ENCODE results near the gene FARP1. TPM values are rescaled to one million over a fixed set of nuclear protein-coding genes. Genes with fewer than 3 reads are reported as not detected.

FARP1 gene
- total RNA-seq, 4 donors from 2014 or later, result 1.5 to 10.3 (median 6.4) TPM

DNA sequence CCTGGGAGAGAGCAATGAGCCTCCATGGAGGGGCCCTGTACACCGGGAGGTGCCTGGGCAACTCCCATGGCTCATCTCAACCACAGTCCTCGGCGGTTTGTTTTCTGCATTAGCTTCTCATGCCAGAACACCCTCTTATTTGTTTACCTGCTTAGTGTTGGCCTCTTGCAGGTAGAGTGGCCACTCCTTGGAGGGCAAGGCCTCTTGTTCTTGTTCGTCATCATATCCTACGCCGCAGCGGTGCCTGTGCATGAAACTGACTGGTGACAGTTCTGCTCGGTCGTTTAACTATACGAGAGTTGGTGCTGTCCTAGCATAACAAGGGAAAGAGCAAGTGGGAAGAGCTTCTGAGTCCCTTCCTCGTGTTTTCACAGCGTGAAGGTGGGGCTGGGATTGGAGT, 74.7 kb downstream of the FARP1 start:
- WGBS, 2 donors, result 88 to 94% methylated on average over 12 of the region's 12 CpGs
- TF ChIP-seq, protein P1, sequence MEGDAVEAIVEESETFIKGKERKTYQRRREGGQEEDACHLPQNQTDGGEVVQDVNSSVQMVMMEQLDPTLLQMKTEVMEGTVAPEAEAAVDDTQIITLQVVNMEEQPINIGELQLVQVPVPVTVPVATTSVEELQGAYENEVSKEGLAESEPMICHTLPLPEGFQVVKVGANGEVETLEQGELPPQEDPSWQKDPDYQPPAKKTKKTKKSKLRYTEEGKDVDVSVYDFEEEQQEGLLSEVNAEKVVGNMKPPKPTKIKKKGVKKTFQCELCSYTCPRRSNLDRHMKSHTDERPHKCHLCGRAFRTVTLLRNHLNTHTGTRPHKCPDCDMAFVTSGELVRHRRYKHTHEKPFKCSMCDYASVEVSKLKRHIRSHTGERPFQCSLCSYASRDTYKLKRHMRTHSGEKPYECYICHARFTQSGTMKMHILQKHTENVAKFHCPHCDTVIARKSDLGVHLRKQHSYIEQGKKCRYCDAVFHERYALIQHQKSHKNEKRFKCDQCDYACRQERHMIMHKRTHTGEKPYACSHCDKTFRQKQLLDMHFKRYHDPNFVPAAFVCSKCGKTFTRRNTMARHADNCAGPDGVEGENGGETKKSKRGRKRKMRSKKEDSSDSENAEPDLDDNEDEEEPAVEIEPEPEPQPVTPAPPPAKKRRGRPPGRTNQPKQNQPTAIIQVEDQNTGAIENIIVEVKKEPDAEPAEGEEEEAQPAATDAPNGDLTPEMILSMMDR (IDR thresholded peaks at IDR 0.05), result no peak
- no peak for TF ChIP-seq POLR2A (IDR thresholded peaks at IDR 0.05)
- Histone ChIP-seq H3K27me3 (no peaks in the 10 kb centered on the region), H3K36me3 (peaks cover 0 to 3% (median 0%) of the 10 kb centered on the region in 3 donors), H3K4me3 (no peak overlapping the region), H3K9me3 (no peaks in the 10 kb centered on the region), H3K27ac (no peak overlapping the region), H3K4me1 (peaks cover 8 to 31% (median 9%) of the 10 kb centered on the region in 3 donors)
- intact Hi-C loops (cut with DNase I), result no loop called here
- no peak for DNase-seq

DNA sequence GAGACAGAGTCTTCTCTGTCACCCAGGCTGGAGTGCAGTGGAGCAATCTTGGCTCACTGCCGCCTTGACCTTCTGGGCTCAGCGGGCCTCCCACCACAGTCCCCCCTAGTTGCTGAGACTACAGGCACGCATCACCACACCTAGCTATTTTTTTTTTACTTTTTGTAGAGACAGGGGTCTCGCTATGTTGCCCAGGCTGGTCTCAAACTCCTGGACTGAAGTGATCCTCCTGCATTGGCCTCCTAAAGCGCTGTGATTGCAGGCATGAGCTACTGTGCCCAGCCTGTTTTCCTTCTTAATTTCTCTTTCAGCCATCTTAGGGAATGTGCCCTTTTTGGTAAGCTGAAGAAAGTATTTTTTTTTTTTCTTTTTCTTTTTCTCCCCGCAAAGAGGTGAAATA, 76.8 kb downstream of the FARP1 start:
- no peak for DNase-seq
- Histone ChIP-seq H3K36me3 (no peaks in the 10 kb centered on the region), H3K4me3 (no peak overlapping the region), H3K4me1 (peaks cover 5 to 21% (median 5%) of the 10 kb centered on the region in 3 donors), H3K27me3 (no peaks in the 10 kb centered on the region), H3K9me3 (no peaks in the 10 kb centered on the region), H3K27ac (no peak overlapping the region)
- no peak for TF ChIP-seq POLR2A (IDR thresholded peaks at IDR 0.05)
- TF ChIP-seq, protein P1 (IDR thresholded peaks at IDR 0.05), result no peak
- WGBS, 2 donors, result 89 to 97% methylated on average over 6 of the region's 6 CpGs
- intact Hi-C loops (cut with DNase I), result no loop called here

DNA sequence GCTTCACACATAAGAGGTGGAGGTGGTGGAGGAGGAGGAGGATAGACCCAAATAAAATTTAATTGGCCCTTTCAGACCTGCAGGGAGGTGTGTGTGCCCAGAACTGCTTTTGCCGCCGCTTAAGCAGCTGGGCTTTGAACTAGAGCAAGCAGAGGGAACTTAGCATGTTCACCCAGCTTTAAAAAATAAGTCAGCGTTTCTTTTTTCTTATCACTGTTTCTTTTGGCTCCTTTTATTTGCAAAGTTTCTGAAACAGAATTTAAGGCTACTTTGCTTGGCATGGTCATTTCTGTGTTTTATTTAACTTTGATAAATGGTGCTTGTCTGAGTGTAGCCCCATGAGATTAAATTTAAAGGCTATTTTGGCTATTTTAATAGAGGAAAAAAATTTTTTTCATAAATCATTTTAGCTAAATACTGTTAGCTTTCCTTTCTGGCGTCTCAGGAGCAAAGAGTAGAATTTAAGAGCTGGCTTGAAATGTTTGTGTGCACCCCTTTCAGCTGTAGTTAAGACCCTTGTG, 77.4 kb downstream of the FARP1 start:
- TF ChIP-seq, protein P1 (IDR thresholded peaks at IDR 0.05), result no peak
- no peak for TF ChIP-seq POLR2A (IDR thresholded peaks at IDR 0.05)
- no peak for DNase-seq
- H3K9me3 ChIP-seq, result no peaks in the 10 kb centered on the region
- intact Hi-C loops (cut with DNase I), result no loop called here
- no peaks in the 10 kb centered on the region for H3K36me3 ChIP-seq
- no peak overlapping the region for H3K27ac ChIP-seq
- WGBS, 2 donors, result 61 to 70% methylated on average over 4 of the region's 4 CpGs
- H3K4me1 ChIP-seq, result peaks cover 0 to 15% (median 0%) of the 10 kb centered on the region in 3 donors
- H3K4me3 ChIP-seq, result no peak overlapping the region
- no peaks in the 10 kb centered on the region for H3K27me3 ChIP-seq

DNA sequence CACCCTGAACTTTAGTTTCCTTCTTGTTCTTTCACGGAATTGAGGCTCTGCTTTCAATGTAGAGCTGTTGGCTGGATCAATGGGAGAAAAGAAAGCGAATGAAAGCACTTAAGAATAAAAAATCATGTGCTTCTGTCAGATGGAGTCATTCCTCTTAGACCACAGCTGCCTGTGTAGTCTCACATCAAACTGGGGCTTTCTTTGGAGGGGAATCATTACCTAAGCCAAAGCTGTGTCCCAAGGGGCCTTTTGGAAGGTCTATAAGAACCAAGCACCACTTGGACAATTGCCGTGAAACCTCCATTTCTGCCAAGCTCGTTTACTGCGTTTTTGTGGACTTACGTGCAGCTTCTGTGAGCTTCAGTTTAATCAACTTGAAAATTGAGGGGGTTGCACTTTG, 78.3 kb downstream of the FARP1 start:
- no peak for DNase-seq
- WGBS, 2 donors, result 86 to 87% methylated on average over 6 of the region's 6 CpGs
- peaks cover 0 to 6% (median 0%) of the 10 kb centered on the region in 3 donors for H3K4me1 ChIP-seq
- H3K4me3 ChIP-seq, result no peak overlapping the region
- H3K9me3 ChIP-seq, result no peaks in the 10 kb centered on the region
- H3K36me3 ChIP-seq, result no peaks in the 10 kb centered on the region
- H3K27ac ChIP-seq, result no peak overlapping the region
- intact Hi-C loops (cut with DNase I), result no loop called here
- no peaks in the 10 kb centered on the region for H3K27me3 ChIP-seq
- no peak for TF ChIP-seq POLR2A (IDR thresholded peaks at IDR 0.05)
- TF ChIP-seq, protein P1 (IDR thresholded peaks at IDR 0.05), result no peak

DNA sequence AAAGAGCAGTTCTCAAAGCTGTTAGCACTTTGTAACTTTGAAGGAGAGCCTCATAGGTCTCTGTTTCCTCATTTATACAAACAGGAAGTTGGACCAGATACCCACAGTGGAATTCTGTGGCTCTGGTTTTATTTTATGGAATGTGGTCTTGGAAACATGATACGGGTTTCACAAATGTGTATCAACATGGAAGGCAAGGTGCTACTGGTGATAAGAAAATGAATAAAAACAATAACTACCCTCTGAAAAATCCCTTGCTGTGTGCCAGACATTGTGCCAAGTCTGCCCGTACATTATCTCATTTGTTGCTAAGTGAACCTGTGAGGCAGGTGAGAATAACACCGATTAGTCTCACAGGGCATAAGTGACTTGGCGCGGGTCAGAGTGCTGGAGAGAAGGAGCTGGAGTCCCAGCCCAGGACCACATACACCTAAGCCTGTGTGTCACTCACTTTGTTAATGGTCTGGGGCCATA, 79.2 kb downstream of the FARP1 start:
- H3K36me3 ChIP-seq, result no peaks in the 10 kb centered on the region
- no peak overlapping the region for H3K27ac ChIP-seq
- H3K4me1 ChIP-seq, result peaks cover 0 to 5% (median 0%) of the 10 kb centered on the region in 3 donors
- H3K27me3 ChIP-seq, result no peaks in the 10 kb centered on the region
- DNase-seq, result no peak
- H3K9me3 ChIP-seq, result no peaks in the 10 kb centered on the region
- no peak overlapping the region for H3K4me3 ChIP-seq
- WGBS, 2 donors, result 68 to 86% methylated on average over 4 to 5 of the region's 5 CpGs
- no peak for TF ChIP-seq POLR2A (IDR thresholded peaks at IDR 0.05)
- TF ChIP-seq, protein P1 (IDR thresholded peaks at IDR 0.05), result no peak
- intact Hi-C loops (cut with DNase I), result no loop called here
